H1 (cell line): ENCODE results near the gene EFHB. TPM values are rescaled to one million over a fixed set of nuclear protein-coding genes. Genes with fewer than 3 reads are reported as not detected.

Source experiments
- ATF3 ChIP-seq: IDR thresholded peaks from 2 replicates; pipeline ENCODE4 v1.6.1; 2011; ENCODE audit warnings: low read depth, mild to moderate bottlenecking, low read length; ENCODE audit not compliant: insufficient read depth
- BACH1 ChIP-seq: IDR thresholded peaks from 2 replicates; pipeline ENCODE4 v1.6.1; 2012; ENCODE audit warnings: low read length, improper control_type of control experiment
- BCL11A ChIP-seq, 2 experiments: IDR thresholded peaks; one replicate each; pipeline ENCODE4 v1.6.1; 2011; ENCODE audit warnings: low read depth in 2 of 2, low read length in 2 of 2, mild to moderate bottlenecking in 2 of 2
- BRCA1 ChIP-seq: IDR thresholded peaks from 2 replicates; pipeline ENCODE4 v1.6.1; 2012; ENCODE audit warnings: low read depth, low read length, improper control_type of control experiment
- CBX5 ChIP-seq: fragments of 300-800, 300-1000 bp; sonication (generic); IDR thresholded peaks from 2 replicates; pipeline ENCODE4 v1.7.1; 2016; ENCODE audit warnings: antibody characterized with exemption, low read length, low read depth
- CEBPB ChIP-seq: IDR thresholded peaks from 2 replicates; pipeline ENCODE4 v1.6.1; 2012; ENCODE audit warnings: low read depth, low read length
- CHD1 ChIP-seq: IDR thresholded peaks from 2 replicates; pipeline ENCODE4 v1.6.1; 2012; ENCODE audit warnings: low read depth, low read length, improper control_type of control experiment
- CTBP2 ChIP-seq: IDR thresholded peaks from 2 replicates; pipeline ENCODE4 v1.7.0; 2011; ENCODE audit warnings: borderline replicate concordance, mild to moderate bottlenecking, moderate library complexity, mixed read lengths, low read length; ENCODE audit not compliant: insufficient read depth, insufficient read length
- E2F6 ChIP-seq: IDR thresholded peaks from 2 replicates; pipeline ENCODE4 v1.6.1; 2012; ENCODE audit warnings: inconsistent platforms
- EGR1 ChIP-seq: IDR thresholded peaks from 2 replicates; pipeline ENCODE4 v1.6.1; 2011; ENCODE audit warnings: low read depth, low read length, borderline replicate concordance
- FOSL1 ChIP-seq: IDR thresholded peaks from 2 replicates; pipeline ENCODE4 v1.6.1; 2011; ENCODE audit warnings: mild to moderate bottlenecking, low read depth, low read length, moderate library complexity; ENCODE audit not compliant: insufficient read depth
- HDAC6 ChIP-seq: IDR thresholded peaks from one replicate; pipeline ENCODE4 v1.7.1; 2012; ENCODE audit warnings: low read depth, mild to moderate bottlenecking, inconsistent platforms, low read length, moderate library complexity
- JUND ChIP-seq: IDR thresholded peaks from 2 replicates; pipeline ENCODE4 v1.6.1; 2011; ENCODE audit warnings: mild to moderate bottlenecking, improper control_type of control experiment, low read length
- KDM1A ChIP-seq: fragments of 200-600, 300-600 bp; sonication (generic); IDR thresholded peaks from 2 replicates; pipeline ENCODE4 v1.7.1; 2016; ENCODE audit warnings: mild to moderate bottlenecking, low read length, borderline replicate concordance
- MAX ChIP-seq: IDR thresholded peaks from 2 replicates; pipeline ENCODE4 v1.6.1; 2012; ENCODE audit warnings: inconsistent platforms
- NANOG ChIP-seq: IDR thresholded peaks from 2 replicates; pipeline ENCODE4 v1.6.1; 2011; ENCODE audit warnings: low read length, low read depth, mild to moderate bottlenecking, inconsistent platforms; ENCODE audit not compliant: insufficient read depth, poor library complexity, severe bottlenecking
- POLR2A ChIP-seq, 2 experiments: IDR thresholded peaks; 1 replicate in 1 of 2; 2 replicates in 1 of 2; pipeline ENCODE4 v1.6.1; 2011; ENCODE audit warnings: low read depth in 2 of 2, low read length in 2 of 2, mild to moderate bottlenecking in 2 of 2; ENCODE audit errors: control extremely low read depth in 1 of 2
- RAD21 ChIP-seq, 2 experiments: IDR thresholded peaks in 1 of 2; conservative IDR thresholded peaks in 1 of 2; 2 replicates each; pipeline ENCODE4 v1.6.1; 2011; ENCODE audit warnings: low read depth in 2 of 2, low read length in 2 of 2, improper control_type of control experiment in 1 of 2, inconsistent platforms in 1 of 2, mild to moderate bottlenecking in 1 of 2, moderate library complexity in 1 of 2
- RFX5 ChIP-seq: IDR thresholded peaks from 2 replicates; pipeline ENCODE4 v1.6.1; 2011; ENCODE audit warnings: low read depth, low read length, improper control_type of control experiment, borderline replicate concordance
- SIRT6 ChIP-seq: IDR thresholded peaks from one replicate; pipeline ENCODE4 v1.7.1; 2012; ENCODE audit warnings: low read length, inconsistent platforms
- TAF7 ChIP-seq: optimal IDR thresholded peaks from 2 replicates; pipeline ENCODE3; 2011; ENCODE audit warnings: low read depth, mild to moderate bottlenecking, inconsistent platforms, low read length, moderate library complexity, borderline replicate concordance
- TCF12 ChIP-seq: IDR thresholded peaks from 2 replicates; pipeline ENCODE4 v1.6.1; 2011; ENCODE audit warnings: low read depth, mild to moderate bottlenecking, low read length
- YY1 ChIP-seq: IDR thresholded peaks from 2 replicates; pipeline ENCODE4 v1.6.1; 2011; ENCODE audit warnings: low read depth, mild to moderate bottlenecking, low read length
- ZNF274 ChIP-seq: IDR thresholded peaks from 2 replicates; pipeline ENCODE4 v1.7.0; 2012; ENCODE audit warnings: low read length, borderline replicate concordance; ENCODE audit errors: extremely low read depth
- polyA plus RNA-seq, 7 experiments: library from polyadenylated mRNA; depleted of rRNA in 3 of 7; stranded (reverse) in 5 of 7; unstranded in 2 of 7; fragments of >200 nt in 5 of 7; fragments of 200-250 nt in 2 of 7; gene quantifications; 1 replicate in 5 of 7; 2 replicates in 1 of 7; 4 replicates in 1 of 7; pipeline versions ENCODE4 v1.2.1 to v1.2.3, GENCODE V29; 2011 to 2013; ENCODE audit warnings: missing spikeins in 2 of 7, mixed read lengths in 2 of 7
- total RNA-seq: library from RNA; stranded (reverse); fragmentation: NEBNext Ultra II Directional; extraction: Animal tissue kit (Norgen Biotek cat#: 25700); gene quantifications from 2 replicates; pipeline ENCODE4 v1.2.1, GENCODE V29; 2021

The EFHB gene
- total and polyA plus RNA-seq, 2 of the 8 experiments (the other 6 are each of a cell fraction or from before 2014, with no cell fraction given): 0.12 to 1.3 TPM

GRCh38 chr3:19947549-19948225 is 13.7 kb upstream of the EFHB start (continued):
- TF ChIP-seq E2F6 (no peak), ATF3 (no peak), EGR1 (no peak), SIRT6 (no peak), KDM1A (no peak), CHD1 (no peak), CTBP2 (no peak), HDAC6 (no peak), YY1 (peak; percentile 90), JUND (peak; percentile 62; the same call in 1 of the 2 replicates), CEBPB (no peak), POLR2A (IDR thresholded peaks at IDR 0.05; ENCODE audit: control extremely low read depth in 1 of 2, low read depth in 2 of 2, low read length in 2 of 2) (peak in 1 of 2 experiments; percentile 34; a peak in 2 of 3 replicates), FOSL1 (no peak), TAF7 (peak; percentile 80), BCL11A (IDR thresholded peaks at IDR 0.05; ENCODE audit: low read depth in 2 of 2, low read length in 2 of 2) (no peak), MAX (no peak), ZNF274 (no peak), TCF12 (no peak), CBX5 (no peak), NANOG (no peak), RAD21 (IDR thresholded peaks at IDR 0.05 in 1 of 2, conservative IDR thresholded peaks at IDR 0.05 in 1 of 2; ENCODE audit: low read depth in 2 of 2, low read length in 2 of 2) (0 out of 4 replicates have a peak, but pooled peaks of 1 of the 2 experiments have one; percentile 4), BRCA1 (no peak), RFX5 (no peak), BACH1 (no peak)
